ENCODE measurements around the gene MBLAC2. TPM values are rescaled to one million over a fixed set of nuclear protein-coding genes. Genes with fewer than 3 reads are reported as not detected.

Gene MBLAC2
- total RNA-seq, 1 donor from 2014 or later, result 4.5 TPM

- Mint-ChIP-seq H3K27ac (no peak overlapping the region), H3K4me3 (ENCODE audit: low read depth) (no peak overlapping the region), H3K9me3 (ENCODE audit: low read depth) (no peaks in the 10 kb centered on the region), H3K4me1 (ENCODE audit: low read depth) (peaks cover 16% of the 10 kb centered on the region), H3K27me3 (no peaks in the 10 kb centered on the region), H3K36me3 (ENCODE audit: insufficient read depth) (peaks cover 4% of the 10 kb centered on the region)
- no peak for DNase-seq (ENCODE audit: low spot score, unreplicated experiment)
- TF ChIP-seq CTCF (IDR thresholded peaks at IDR 0.05; ENCODE audit: unreplicated experiment), result no peak
These were observed 64.3 kb downstream of the MBLAC2 start for GRCh38 chr5:90410178-90410762.

GRCh38 chr5:90409318-90410177 lies 65.0 kb downstream of the MBLAC2 start, which contains the start of gene CETN3:
Gene CETN3, minus strand, starts transcription at chr5:90409756. Its CDS starts 95 bp downstream, at chr5:90409661.
- TF ChIP-seq CTCF (IDR thresholded peaks at IDR 0.05; ENCODE audit: unreplicated experiment), result peak; percentile 18

GRCh38 chr5:90408571-90409317 lies 65.8 kb downstream of the MBLAC2 start:
- Mint-ChIP-seq H3K9me3 (ENCODE audit: low read depth) (no peaks in the 10 kb centered on the region), H3K4me3 (ENCODE audit: low read depth) (no peak overlapping the region), H3K4me1 (ENCODE audit: low read depth) (peaks cover 16% of the 10 kb centered on the region), H3K27ac (no peak overlapping the region), H3K36me3 (ENCODE audit: insufficient read depth) (peaks cover 12% of the 10 kb centered on the region), H3K27me3 (no peaks in the 10 kb centered on the region)
- no peak for DNase-seq (ENCODE audit: low spot score, unreplicated experiment)
- TF ChIP-seq CTCF (IDR thresholded peaks at IDR 0.05; ENCODE audit: unreplicated experiment), result no peak

More at GRCh38 chr5:90409318-90410177, 65.0 kb downstream of the MBLAC2 start, which contains the start of gene CETN3:
- H3K9me3 Mint-ChIP-seq (ENCODE audit: low read depth), result no peaks in the 10 kb centered on the region
- peaks cover 16% of the 10 kb centered on the region for H3K4me1 Mint-ChIP-seq (ENCODE audit: low read depth)
- H3K27ac Mint-ChIP-seq, result no peak within 1 kb of the TSS
- DNase-seq (ENCODE audit: low spot score, unreplicated experiment), result peak; percentile 86
- no peaks in the 10 kb centered on the region for H3K27me3 Mint-ChIP-seq
- H3K36me3 Mint-ChIP-seq (ENCODE audit: insufficient read depth), result peaks cover 8% of the 10 kb centered on the region
- H3K4me3 Mint-ChIP-seq (ENCODE audit: low read depth), result no peak within 1 kb of the TSS

Other genes with a start within 250 kb of the MBLAC2 start
- 34.7 and 42.3 TPM in 2 replicates for gene CETN3, start 65.0 kb downstream of the MBLAC2 start, total RNA-seq
- 2.1 and 3.2 TPM in 2 replicates for gene POLR3G, start 93 bp upstream of the MBLAC2 start, total RNA-seq
- 16.4 and 17.2 TPM in 2 replicates for gene LYSMD3, start 54.8 kb upstream of the MBLAC2 start, total RNA-seq
- gene ADGRV1, start 84.0 kb upstream of the MBLAC2 start, total RNA-seq, result 82.3 and 87.6 TPM in 2 replicates

All from progenitor cell of endocrine pancreas (in vitro differentiated cells).